PC-3 (cell line): ENCODE results near the gene GLS2.

Experiments
- EZH2 ChIP-seq: fragments of 300-600 bp; sonication (generic); IDR thresholded peaks from one replicate; pipeline ENCODE4 v1.6.1; 2017; ENCODE audit warnings: antibody characterized with exemption, mild to moderate bottlenecking, low read length; ENCODE audit not compliant: unreplicated experiment
- EZH2phosphoT487 ChIP-seq: fragments of 300-600 bp; sonication (generic); IDR thresholded peaks from 2 replicates; pipeline ENCODE4 v1.6.1; 2018; ENCODE audit warnings: mild to moderate bottlenecking, antibody characterized with exemption, low read length, borderline replicate concordance
- TF ChIP-seq, protein P1 (sequence below): fragments of 300-600 bp; sonication (generic); conservative IDR thresholded peaks from 2 replicates; pipeline ENCODE4 v1.5.1; 2017; ENCODE audit warnings: antibody characterized with exemption, low read depth, mild to moderate bottlenecking, low read length

GRCh38 chr12:56434828-56435227 lies 53.1 kb downstream of the GLS2 start:
- TF ChIP-seq, protein P1, sequence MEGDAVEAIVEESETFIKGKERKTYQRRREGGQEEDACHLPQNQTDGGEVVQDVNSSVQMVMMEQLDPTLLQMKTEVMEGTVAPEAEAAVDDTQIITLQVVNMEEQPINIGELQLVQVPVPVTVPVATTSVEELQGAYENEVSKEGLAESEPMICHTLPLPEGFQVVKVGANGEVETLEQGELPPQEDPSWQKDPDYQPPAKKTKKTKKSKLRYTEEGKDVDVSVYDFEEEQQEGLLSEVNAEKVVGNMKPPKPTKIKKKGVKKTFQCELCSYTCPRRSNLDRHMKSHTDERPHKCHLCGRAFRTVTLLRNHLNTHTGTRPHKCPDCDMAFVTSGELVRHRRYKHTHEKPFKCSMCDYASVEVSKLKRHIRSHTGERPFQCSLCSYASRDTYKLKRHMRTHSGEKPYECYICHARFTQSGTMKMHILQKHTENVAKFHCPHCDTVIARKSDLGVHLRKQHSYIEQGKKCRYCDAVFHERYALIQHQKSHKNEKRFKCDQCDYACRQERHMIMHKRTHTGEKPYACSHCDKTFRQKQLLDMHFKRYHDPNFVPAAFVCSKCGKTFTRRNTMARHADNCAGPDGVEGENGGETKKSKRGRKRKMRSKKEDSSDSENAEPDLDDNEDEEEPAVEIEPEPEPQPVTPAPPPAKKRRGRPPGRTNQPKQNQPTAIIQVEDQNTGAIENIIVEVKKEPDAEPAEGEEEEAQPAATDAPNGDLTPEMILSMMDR: no peak
- TF ChIP-seq EZH2phosphoT487: no peak
- no peak for TF ChIP-seq EZH2
